HG03039 (cell line): Measurements from ENCODE around the gene TSPAN15.

Experiments
- ATAC-seq: cut with Tn5 transposase; IDR thresholded peaks from one replicate; pipeline ENCODE4 v1.9.1; 2021; ENCODE audit warnings: mild to moderate bottlenecking, moderate library complexity; ENCODE audit not compliant: unreplicated experiment

TSPAN15 gene

DNA sequence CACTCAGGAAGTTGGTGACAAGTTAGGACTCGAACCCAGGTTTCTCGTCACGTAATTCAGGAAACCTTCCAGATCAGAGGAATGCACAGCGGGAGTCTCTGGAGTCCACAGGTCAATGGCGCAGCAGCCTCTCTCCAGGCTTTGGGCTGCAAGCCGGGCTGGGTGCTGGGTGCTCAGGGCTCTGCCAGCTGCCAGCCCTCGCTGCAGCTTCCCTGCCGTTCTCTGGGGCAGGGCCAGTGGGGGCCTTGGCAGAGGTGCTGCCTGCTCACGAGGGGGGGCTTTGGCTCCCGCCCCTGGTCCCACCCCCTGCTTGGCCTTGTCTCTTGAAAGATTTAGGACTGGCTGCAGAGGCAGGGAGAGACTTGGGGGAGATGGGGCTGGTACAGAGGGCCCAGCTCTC, 34.6 kb upstream of the TSPAN15 start, which contains the start of gene TACR2:
TACR2 (minus strand) TSS at position 224 of the 400 bp plus-strand sequence. CDS start 595 bp downstream, outside the sequence.
- ATAC-seq: no peak

DNA sequence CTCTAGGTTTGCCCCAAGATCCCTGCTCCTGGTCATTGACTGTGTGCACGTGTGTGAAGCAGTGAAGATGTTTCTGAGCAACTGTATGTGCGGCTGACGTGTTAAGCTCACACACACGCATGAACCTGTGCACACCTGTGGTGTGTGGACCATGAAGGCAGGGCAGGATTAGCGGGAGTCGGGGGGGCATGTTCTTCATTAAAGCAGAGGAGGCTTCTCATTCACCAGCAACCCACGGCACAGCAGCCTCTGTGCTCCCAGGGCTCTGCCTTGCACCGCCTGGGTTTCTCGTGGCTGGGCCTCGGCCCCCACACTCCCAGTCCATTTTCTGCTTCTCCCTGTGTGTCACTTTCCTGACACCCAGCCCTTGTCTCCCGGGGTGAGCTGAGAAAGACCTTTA, 33.7 kb upstream of the TSPAN15 start:
- ATAC-seq: no peak

DNA sequence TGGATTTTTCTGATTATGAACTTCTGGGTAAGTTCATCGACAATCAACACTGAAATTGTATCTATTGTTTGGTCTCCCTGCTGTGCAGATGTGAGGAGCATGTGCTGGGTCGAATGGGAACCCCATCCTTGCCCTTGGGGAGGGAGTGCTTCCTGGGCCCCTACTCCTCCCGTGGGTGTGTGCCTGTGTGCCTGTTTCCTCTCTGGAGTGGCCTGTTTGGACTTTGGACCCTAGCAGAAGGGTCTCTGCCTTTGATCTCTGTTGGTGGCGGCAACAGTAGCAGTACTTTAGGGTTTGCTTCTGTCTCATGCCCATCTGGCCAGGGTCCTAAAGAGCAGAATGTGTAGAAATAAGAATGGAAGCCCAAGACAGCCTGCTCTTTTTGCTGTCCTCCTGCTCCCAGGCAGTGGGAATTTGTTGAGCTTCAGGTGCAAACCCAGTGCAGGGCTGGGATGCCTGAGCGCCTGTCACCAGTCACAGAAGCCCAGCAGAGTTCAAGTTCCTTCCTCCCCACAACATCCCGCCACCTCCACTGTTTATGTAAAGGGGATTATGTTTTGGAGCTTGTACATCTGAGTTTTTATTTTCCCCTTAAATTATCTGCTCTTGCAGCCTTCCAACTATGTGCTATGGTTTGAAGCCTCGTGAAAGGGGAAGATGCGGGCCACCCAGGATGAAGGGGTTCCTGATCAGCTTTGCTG, 33.1 kb upstream of the TSPAN15 start:
- no peak for ATAC-seq

DNA sequence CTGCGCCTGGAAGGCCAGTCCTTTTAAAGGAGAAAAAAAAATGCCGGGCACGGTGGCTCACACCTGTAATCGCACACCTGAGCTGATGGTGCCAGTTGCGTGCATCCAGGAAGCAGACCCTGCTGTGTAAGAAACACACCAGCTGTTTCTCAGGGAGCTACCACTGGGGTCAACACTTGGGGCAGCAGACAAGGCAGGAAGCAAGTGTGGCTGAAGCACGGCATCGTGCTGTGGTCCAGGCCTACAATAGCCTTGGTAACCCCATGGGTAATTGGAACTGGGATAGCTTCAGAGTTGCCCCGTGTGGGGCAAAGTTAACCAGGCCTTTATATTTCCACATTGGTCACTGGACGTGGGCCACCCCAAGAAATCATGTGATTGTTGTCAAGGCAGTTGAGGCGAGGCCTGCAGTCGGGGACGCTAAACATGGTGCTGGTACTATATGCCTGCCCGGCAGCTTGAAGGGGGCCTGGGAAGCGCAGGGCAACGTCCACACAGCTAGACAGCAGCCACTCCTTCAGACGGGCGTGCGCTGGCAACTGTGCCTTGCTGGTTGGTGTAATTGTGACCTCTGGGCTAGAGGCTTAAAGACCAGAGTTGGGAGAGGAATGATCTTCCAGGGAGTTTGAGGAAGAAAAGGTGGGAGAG, 32.0 kb upstream of the TSPAN15 start:
- no peak for ATAC-seq

DNA sequence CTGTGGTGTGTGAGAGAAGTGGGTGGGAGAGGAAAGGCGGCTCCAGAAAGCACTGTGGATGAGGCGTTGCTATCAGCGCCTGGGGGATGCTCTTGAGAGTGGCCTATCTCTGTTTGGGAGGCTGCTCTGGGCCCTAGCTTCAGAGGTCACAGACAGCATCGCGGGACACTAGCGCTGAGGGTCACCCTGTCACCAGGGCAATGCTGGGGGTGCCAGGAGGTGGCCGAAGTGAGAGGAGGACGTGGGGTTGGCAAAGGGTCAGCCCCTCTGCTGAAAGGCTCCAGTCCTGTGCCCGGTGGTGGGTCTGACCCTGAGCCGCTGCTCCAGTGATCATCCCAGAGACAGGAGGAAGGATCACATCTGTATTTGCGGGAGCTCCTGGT, 31.5 kb upstream of the TSPAN15 start:
- ATAC-seq: no peak

DNA sequence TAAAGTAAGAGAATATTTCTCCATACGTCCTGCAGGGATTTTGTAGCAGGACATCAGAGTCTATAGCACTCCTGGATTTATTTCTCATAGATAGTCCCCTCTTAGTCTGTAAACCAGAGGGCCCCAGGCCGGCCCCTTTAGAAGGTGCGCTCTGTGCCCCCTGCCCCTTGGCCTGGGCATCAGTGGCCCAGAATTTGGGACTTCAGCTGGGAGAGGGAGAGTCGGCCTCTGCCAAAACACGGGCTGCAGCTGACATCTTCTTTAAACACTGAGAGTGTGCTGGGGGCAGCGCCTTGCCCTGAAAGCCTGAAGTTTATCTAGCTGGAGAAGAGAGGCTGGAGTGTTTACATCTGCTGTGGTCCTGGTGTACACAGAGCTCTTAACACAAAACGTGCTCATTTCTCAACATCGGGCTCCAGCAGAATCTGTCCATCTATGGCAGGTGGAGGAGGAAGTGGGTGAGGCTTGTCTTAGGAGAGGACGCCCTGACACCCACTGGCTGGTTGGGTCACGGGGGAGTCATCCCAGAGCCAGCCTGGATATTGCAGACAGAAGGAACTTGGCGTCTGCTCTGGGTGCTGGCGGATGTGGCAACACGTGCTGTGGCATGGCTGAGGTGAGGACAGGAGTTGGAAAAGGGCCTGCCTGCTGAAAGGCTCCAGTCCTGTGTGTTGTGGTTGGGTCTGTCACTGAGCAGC, 29.5 kb upstream of the TSPAN15 start:
- ATAC-seq: no peak

DNA sequence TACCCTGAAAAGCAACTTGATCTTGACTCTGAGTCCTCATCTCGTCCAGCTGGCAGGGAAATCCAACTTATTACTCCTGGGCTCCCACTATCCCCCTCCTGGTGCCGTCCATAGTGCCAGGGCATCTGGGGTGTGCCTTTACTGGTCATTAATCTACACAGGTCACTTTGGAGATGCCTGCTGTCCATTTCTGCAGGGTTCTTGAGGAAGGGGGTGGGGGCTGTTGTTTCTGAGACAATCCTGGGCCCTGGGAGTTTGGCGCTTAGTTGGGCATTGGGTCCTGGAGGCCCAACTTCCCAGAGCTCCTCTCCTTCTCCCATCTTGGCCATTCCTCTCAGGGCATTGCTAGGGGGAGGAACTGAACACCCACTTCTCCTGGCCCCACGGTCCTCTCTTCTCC, 28.6 kb upstream of the TSPAN15 start:
- no peak for ATAC-seq

DNA sequence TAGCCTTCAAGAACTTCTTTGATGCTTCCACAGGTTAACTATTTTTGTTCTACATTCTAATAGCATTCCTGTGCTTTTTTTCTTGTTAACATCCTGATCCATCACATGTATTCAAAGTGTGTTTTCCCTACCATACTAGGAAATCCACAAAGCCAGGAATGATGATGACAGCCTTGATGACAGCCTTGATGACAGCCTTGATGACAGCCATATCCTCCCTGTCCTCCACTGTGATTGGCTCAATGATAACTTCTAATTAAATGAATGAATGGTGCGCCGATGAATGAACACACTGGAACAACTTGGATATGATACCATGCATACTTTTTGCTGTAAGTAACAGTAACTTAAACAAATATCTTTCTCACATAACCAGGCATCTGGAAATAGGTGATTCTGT, 26.2 kb upstream of the TSPAN15 start:
- no peak for ATAC-seq

DNA sequence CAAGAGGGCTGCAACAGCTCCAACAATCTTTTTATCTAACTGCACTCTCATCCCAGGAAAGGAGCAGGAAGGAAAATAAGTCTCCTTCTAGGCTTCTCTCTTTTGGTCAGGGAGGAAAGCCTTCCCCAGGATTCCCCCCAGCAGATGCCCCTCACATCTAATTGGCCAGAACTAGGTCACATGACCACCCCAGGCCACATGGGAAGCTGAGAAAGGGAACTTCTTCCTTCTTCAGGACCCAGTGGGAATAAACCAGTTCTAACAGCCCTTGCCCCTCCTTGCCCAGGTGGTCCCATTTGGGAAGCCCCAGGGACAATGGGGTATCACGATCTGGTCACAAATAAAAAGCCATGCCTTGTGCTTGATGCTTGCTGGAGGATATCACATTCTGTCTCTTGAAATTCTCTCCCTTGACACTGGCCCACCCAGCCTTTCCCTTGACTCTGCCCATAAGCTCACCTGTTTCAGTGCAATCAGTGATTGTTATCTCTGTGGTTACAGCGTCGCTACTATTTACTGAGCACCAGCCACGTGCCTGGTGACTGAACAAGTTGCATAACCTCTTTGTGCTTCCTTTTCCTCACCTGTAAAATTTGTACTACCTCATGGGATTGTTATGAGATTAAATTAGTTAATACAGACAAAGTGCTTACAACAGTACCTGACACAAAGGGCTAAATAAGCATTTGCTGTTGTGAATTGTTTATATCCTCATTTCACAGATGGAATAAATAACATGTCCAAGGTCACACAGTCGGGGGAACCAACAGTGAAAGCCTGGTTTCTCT, 25.6 kb upstream of the TSPAN15 start:
- no peak for ATAC-seq

DNA sequence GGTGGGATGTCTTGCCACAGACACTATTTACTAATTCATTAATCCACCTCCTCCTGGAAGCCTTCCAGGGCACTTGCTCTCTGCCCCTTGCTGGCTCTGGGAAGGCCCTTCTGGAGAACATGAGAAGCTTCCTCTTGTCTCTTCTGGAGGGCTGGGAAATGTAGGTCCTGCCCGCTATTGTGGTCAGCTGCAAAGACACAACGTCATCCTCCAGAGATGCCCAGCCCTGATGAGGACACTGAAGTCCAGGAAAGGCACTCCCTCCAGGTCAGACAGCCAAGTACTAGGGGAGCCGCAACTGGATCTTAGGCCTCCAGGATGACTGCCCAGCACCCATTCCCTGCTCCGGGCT, 24.9 kb upstream of the TSPAN15 start:
- ATAC-seq: no peak

DNA sequence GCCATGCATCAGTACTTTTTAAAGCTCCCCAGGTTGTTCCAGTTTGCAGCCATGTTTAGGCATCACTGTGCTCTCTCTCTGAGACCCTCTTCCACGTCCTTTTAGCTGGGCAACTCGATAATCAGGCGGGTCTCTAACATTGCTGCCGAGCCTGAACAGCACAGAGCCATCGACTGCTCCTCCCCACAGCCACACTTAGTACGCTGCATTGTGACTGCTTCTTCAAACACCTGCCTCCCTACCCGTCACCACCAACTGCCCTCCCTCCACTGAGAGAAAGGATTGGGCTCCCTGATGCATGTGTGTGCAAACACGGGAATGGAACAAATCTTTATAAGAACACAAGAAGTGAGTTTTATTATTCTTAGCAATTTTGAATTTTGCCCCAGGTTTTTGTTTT, 23.1 kb upstream of the TSPAN15 start:
- ATAC-seq: no peak

DNA sequence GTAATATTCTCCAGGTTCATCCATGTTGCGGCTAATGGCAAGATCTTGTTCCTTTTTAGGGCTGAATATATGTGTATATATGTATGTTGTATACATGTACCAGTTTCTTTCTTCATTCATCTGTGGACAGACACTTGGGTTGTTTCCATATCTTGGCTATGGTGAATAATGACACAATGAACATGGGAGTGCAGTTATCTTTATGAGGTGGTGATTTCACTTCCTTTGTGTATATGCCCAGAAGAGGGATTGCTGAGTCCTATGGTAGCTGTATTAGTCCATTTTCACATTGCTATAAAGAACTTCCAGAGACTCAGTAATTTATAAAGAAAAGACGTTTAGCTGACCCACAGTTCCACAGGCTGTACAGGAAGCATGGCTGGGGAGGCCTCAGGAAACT, 17.1 kb upstream of the TSPAN15 start:
- no peak for ATAC-seq

DNA sequence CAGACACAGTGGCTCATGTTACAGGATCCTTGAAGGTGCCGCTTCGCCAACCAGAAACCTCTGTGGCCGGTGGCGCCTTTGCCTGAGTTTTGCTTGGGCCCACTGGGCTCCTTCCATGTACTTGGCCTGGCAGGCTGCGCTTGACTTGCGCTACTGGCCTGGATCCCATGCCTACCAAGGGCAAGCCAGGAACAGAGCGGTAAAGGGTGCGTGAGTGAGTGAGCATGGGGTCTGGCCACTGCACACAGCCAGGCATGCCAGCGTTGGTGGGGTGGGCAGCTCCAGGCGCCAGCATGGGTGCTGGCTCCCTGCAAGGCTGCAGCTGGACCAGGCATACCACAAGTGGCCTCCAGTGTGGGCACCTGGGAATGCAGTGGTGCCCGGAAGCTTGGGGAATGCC, 16.3 kb upstream of the TSPAN15 start:
- no peak for ATAC-seq

DNA sequence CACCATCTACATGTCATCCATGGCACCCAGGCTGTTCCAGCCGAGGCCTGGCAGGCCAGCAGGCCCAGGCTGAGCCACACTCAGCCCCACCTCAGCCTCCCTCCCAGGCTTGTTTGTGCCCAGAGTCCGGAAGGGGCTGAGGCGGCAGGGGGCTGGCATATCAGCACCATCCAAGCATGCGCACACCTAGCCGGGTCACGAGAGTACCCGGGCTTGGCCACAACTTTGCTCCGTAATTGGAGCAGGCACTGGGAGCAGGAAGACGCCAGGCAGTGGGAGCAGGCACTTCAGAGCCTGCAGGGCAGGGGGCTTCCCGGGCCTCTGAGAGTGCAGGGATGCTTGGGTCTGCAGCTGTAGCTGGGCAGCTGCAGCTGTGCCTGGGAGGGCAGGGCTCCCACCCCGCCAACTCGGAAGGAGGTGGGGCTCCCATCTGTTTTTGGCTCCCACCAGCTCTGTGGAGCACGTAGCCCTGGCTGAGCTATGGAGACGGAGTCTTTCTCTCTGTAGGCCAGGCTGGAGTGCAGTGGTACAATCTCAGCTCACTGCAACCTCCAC, 15.2 kb upstream of the TSPAN15 start:
- ATAC-seq: no peak

DNA sequence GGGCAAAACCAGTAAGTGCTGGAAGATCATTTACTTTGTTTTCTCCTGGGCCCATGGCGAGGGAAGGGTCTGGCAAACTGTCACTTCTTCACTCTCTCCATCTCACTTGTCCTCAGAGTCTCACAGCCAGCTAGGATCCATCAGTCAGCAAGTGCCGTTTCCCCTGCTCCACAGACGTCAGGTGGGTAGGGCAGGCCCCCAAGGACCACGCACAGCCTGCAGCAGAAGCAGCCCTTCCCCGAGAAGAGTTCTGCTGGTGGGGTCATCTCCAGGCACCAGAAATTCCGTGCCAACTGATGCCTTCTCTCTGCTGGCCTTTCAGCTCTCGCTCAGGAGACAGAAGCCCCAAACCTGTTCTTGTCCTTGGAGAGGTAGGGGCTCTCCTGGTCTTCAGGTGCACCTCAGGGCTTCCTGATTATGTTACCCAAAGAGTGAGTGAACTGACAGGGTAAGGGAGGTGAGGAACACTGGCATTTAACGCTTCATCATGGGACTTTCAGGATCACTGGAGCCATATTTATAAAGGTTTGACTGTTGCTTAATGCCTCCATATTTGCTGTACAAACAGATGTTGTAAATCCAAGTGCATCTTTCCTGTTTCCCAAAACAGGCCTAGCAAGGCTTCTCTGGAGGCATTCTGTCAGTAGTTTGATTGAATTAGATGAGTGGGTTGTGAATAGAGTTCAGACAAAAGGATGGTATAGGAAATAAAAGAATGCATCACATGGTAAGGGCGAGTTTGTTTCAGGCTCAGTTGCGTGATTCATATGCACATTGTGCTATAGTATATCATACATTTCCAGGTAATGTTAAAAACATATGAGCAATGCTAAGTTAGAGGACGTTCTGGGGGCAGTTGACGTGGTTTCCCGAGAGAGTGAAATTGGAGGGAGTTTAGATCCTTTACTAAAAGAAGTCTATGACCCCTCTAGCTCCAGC, 13.7 kb upstream of the TSPAN15 start:
- no peak for ATAC-seq

DNA sequence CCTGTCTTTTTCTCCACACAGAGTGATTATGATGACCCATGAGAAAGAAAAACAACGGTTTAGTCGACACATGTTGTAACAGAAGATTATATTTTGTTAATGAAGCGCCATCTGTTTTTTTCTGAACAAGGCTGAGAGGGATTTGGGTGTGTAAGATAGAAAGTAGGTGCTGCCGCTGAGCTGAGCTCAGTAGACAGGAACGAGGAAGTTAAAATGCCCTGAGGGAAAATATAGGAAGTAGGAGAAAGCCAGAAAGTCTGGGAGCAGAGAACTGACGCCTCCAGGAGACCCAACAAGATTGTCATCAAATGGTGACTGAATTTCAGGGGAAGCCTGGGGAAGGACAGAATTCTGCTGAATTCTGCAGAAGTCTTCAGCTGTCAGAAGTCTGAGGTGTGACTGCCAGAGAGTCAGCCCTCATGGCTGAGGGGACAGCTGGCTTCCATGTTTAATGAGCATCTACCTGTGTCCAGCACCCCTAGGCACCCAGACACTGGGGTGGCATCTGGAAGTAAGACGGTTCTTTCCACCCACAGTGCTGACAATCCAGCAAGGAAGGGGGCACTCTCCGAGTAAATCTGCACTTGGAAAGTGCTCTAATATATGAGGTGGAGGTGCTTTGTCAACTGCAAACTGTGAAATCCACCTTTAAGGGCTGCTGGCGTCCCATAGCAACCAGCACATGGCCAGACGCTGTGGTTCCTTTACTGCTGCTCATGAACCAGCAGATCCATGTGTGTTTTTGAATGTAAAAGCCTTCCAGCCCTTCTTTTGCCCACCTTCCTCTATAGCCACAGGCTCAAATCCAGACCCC, 12.5 kb upstream of the TSPAN15 start:
- ATAC-seq: no peak

DNA sequence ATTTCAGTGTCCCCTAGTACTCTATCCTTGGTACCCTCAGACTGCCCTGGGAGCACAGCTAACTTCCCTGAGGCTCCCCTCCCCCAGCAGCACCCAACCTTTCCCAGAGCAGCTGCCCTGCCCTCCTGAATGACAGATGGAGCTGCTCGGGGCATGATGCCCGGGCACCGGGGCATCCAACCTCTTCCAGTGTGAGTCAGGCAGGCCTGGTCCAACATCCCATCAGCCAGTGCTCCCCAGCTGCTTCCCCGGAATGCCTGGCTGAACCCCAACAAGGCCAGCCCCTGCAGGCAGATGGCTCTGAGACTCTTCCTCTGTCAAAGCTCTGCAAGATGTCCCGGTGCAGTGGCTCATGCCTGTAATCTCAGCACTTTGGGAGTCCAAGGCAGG, 11.9 kb upstream of the TSPAN15 start:
- no peak for ATAC-seq

DNA sequence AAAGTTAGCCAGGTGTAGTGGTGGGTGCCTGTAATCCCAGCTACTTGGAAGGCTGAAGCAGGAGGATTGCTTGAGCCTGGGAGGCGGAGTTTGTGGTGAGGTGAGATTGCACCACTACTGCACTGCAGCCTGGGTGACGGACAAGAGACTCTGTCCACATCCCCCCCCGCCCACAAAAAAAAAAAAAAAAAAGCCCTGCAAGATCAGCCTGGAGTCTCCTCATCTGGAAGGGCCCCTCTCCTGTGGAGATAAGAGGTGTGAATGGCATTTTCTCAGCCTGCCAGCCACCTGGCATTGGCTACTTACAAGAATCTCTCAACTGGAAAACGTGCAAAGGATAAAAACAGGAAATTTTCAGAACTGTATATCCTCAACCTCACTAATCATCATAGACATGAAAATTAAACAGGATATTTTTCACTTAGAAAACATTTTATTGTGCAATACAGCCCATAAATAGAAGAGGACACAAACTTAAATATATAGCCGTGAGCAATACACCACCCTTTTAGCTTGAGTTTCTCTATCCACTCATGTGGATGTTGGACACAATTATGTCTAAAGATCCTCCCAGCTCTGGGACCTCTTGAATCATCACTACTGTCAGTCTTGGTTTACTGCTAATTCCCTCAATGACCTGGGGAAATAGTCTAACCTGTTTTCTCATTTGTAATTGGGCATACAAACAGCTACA, 11.3 kb upstream of the TSPAN15 start:
- ATAC-seq: no peak

DNA sequence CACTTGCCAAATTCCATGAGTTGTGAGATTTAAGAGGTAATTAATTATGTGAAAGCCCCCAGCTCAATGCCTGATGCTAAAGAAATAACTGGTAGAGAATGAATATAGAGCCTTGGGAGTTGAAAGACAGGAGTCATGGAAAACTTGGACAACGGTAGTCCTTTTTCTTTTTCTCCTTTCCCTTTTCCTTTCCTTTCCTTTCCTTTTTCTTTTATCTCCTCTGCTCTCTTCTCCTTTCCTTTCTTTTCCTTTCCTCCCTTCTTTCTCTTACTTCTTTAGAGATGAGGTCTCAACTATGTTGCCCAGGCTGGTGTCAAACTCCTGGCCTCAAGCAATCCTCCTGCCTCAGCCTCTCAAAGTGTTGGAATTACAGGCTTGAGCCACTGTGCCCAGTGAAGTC, 7.9 kb upstream of the TSPAN15 start:
- no peak for ATAC-seq
